Measurements from ENCODE around the gene LINGO3. TPM values are rescaled to one million over a fixed set of nuclear protein-coding genes. Genes with fewer than 3 reads are reported as not detected.
A peak's percentile ranks its signal among the peaks of the same experiment; 100 is the strongest.

The LINGO3 gene
- total and polyA plus RNA-seq, 2 of the 8 experiments (the other 6 are each of a cell fraction or from before 2014, with no cell fraction given): 0.59 TPM; not detected in 1

GRCh38 chr19:2352121-2352520 is 44.2 kb upstream of the LINGO3 start:
- H3K27me3 ChIP-seq (replicated peaks in 1 of 4; ENCODE audit: control insufficient read depth in 3 of 4, extremely low read depth in 1 of 4, insufficient read depth in 3 of 4, low read length in 3 of 4): no peaks in the 10 kb centered on the region
- no peak overlapping the region for H3K4me3 ChIP-seq (ENCODE audit: extremely low read depth in 1 of 4, insufficient read depth in 2 of 4, low read depth in 3 of 4, low read length in 4 of 4)
- H2BK5ac ChIP-seq (ENCODE audit: low read depth, low read length): no peak overlapping the region
- no peak overlapping the region for H3K4me2 ChIP-seq (ENCODE audit: insufficient read depth in 1 of 2, low read depth in 2 of 2, low read length in 2 of 2)
- no peak overlapping the region for H4K5ac ChIP-seq (ENCODE audit: insufficient read length, low read depth, low read length)
- no peak overlapping the region for H3K27ac ChIP-seq (ENCODE audit: low read depth, low read length)
- no peak overlapping the region for H3K14ac ChIP-seq (ENCODE audit: insufficient read length)
- no peak overlapping the region for H2BK12ac ChIP-seq (ENCODE audit: low read depth, low read length)
- DNase-seq (ENCODE audit: low read depth in 1 of 2, low spot score in 2 of 2): no peak
- FAIRE-seq: no peak
- no peak overlapping the region for H2AFZ ChIP-seq (ENCODE audit: low read length)
- H4K20me1 ChIP-seq (replicated peaks in 1 of 2; ENCODE audit: control insufficient read depth in 1 of 2, insufficient read depth in 2 of 2, low read length in 2 of 2): peaks cover 0 to 10% of the 10 kb centered on the region in 2 experiments
- H2BK120ac ChIP-seq (replicated peaks; ENCODE audit: low read depth, low read length): no peak overlapping the region
- H3K9ac ChIP-seq (replicated peaks in 1 of 4; ENCODE audit: extremely low read depth in 1 of 4, low read depth in 3 of 4, low read length in 3 of 4): no peak overlapping the region
- H3K23ac ChIP-seq (ENCODE audit: insufficient read length): no peak overlapping the region
- no peak overlapping the region for H3K56ac ChIP-seq (replicated peaks; ENCODE audit: insufficient read length, low read depth, low read length)
- ChIA-PET POLR2A (ENCODE audit: partially characterized antibody) (interaction anchor here (0.5 to 1.1 kb wide), 5 partner anchors 11 to 243 kb away, joined by 3 to 5 read pairs (median 3); no protein-coding TSS in a partner anchor), CTCF (ENCODE audit: partially characterized antibody) (interaction anchor here (0.8 to 1.4 kb wide), 4 partner anchors 17 to 328 kb away, joined by 3 to 4 read pairs (median 3); no protein-coding TSS in a partner anchor)
- no peak overlapping the region for H3K18ac ChIP-seq (ENCODE audit: extremely low read depth, low read length)
- 94% methylated on average over 24 of the region's 24 CpGs; no CpG with 5 or more reads in 1 of the 2 experiments for WGBS, 2 experiments (ENCODE audit: extremely low coverage in 1 of 2, insufficient coverage in 1 of 2, insufficient read length in 1 of 2, insufficient replicate concordance in 2 of 2, low coverage in 1 of 2, low lambda C conversion rate in 2 of 2, missing lambda C conversion rate in 1 of 2)
- H3K4me1 ChIP-seq (replicated peaks in 1 of 4; ENCODE audit: control insufficient read depth in 3 of 4, insufficient read depth in 4 of 4, low read length in 3 of 4): no peaks in the 10 kb centered on the region
- peaks cover 0 to 7% (median 2%) of the 10 kb centered on the region in 4 experiments; a peak in 3 of 8 replicates for H3K36me3 ChIP-seq (ENCODE audit: control insufficient read depth in 2 of 4, insufficient read depth in 4 of 4, low read length in 3 of 4)
- peaks cover 6% of the 10 kb centered on the region; the same call in 1 of the 2 replicates for H3K23me2 ChIP-seq (ENCODE audit: low read depth, low read length)
- H3K4ac ChIP-seq (replicated peaks; ENCODE audit: insufficient read length, low read depth, low read length): no peak overlapping the region
- peak overlapping the region; percentile 11; the same call in 1 of the 2 replicates for H4K8ac ChIP-seq (ENCODE audit: extremely low read depth, insufficient read depth, low read length)
- H3K79me2 ChIP-seq (ENCODE audit: control insufficient read depth in 1 of 2, insufficient read depth in 2 of 2, low read length in 2 of 2): no peaks in the 10 kb centered on the region
- no peaks in the 10 kb centered on the region for H3K79me1 ChIP-seq (ENCODE audit: low read depth, low read length)
- no peak overlapping the region for H4K91ac ChIP-seq (replicated peaks; ENCODE audit: insufficient read length, low read length)
- H2BK20ac ChIP-seq (ENCODE audit: low read length): no peak overlapping the region
- no peak overlapping the region for H2BK15ac ChIP-seq (ENCODE audit: low read length)
- H2AK5ac ChIP-seq (ENCODE audit: low read depth, low read length): no peak overlapping the region
- H3K9me3 ChIP-seq (ENCODE audit: insufficient read depth in 2 of 2, low read depth in 1 of 2, low read length in 1 of 2): no peaks in the 10 kb centered on the region
- no peak for TF ChIP-seq TAF7 (optimal IDR thresholded peaks at IDR 0.05; ENCODE audit: borderline replicate concordance, low read depth, low read length)
- no peak for TF ChIP-seq KDM4A (IDR thresholded peaks at IDR 0.05; ENCODE audit: low read depth, low read length, severe bottlenecking)
- no peak for TF ChIP-seq POLR2A (IDR thresholded peaks at IDR 0.05; ENCODE audit: control extremely low read depth in 1 of 2, low read depth in 2 of 2, low read length in 2 of 2)
- no peak for TF ChIP-seq USF2 (IDR thresholded peaks at IDR 0.05; ENCODE audit: low read length)
- TF ChIP-seq SAP30 (IDR thresholded peaks at IDR 0.05; ENCODE audit: insufficient read depth, insufficient replicate concordance, low read length): no peak
- TF ChIP-seq CTBP2 (IDR thresholded peaks at IDR 0.05; ENCODE audit: borderline replicate concordance, insufficient read depth, insufficient read length, low read length): no peak
- no peak for TF ChIP-seq JUND (IDR thresholded peaks at IDR 0.05; ENCODE audit: low read length)
- no peak for TF ChIP-seq RNF2 (IDR thresholded peaks at IDR 0.05; ENCODE audit: borderline replicate concordance, low read depth, low read length, missing control alignments, poor library complexity, severe bottlenecking)
- no peak for TF ChIP-seq CHD1 (IDR thresholded peaks at IDR 0.05; ENCODE audit: low read depth, low read length)
- TF ChIP-seq ATF2 (IDR thresholded peaks at IDR 0.05; ENCODE audit: low read length): no peak
